RKO (cell line): ENCODE measurements around the gene SKAP1.
A peak's percentile ranks its signal among the peaks of the same experiment; 100 is the strongest.
"Not testable (repeated sequence)": the region's sequence is repeated elsewhere in the genome, so short reads cannot be mapped to it uniquely, and the experiment has no call there.

Source experiments
- DNase-seq: peaks from one replicate; pipeline ENCODE4 v3.0.0-alpha.2; 2016; ENCODE audit warnings: low spot score

Gene SKAP1

GRCh38 chr17:48429638-48430586, at the start of gene SKAP1:
Gene SKAP1, minus strand, starts transcription at chr17:48430214.
- no peak for DNase-seq

- DNase-seq: no peak
Measured at GRCh38 chr17:48479014-48479402, 49.0 kb upstream of the SKAP1 start.

- no peak for DNase-seq
Measured at GRCh38 chr17:48478224-48479013, 48.4 kb upstream of the SKAP1 start.

GRCh38 chr17:48477221-48477620, 47.2 kb upstream of the SKAP1 start:
- no peak for DNase-seq

GRCh38 chr17:48472411-48473281, 42.6 kb upstream of the SKAP1 start:
- DNase-seq: no peak

- DNase-seq: no peak
Measured at GRCh38 chr17:48471817-48472410, 41.9 kb upstream of the SKAP1 start.

GRCh38 chr17:48470388-48471034, 40.5 kb upstream of the SKAP1 start:
- DNase-seq: peak; percentile 22

- no peak for DNase-seq
Measured at GRCh38 chr17:48469227-48469626, 39.2 kb upstream of the SKAP1 start.

- no peak for DNase-seq
Measured at GRCh38 chr17:48468299-48468698, 38.3 kb upstream of the SKAP1 start.

GRCh38 chr17:48465884-48466283, 35.9 kb upstream of the SKAP1 start:
- no peak for DNase-seq

- no peak for DNase-seq
Measured at GRCh38 chr17:48463526-48463925, 33.5 kb upstream of the SKAP1 start.

- no peak for DNase-seq
Measured at GRCh38 chr17:48462946-48463345, 32.9 kb upstream of the SKAP1 start.

GRCh38 chr17:48460052-48460451, 30.0 kb upstream of the SKAP1 start:
- DNase-seq: no peak

- no peak for DNase-seq
Measured at GRCh38 chr17:48459070-48459844, 29.2 kb upstream of the SKAP1 start.

- peak; percentile 55 for DNase-seq
Measured at GRCh38 chr17:48457080-48457836, 27.2 kb upstream of the SKAP1 start.

GRCh38 chr17:48456589-48456988, 26.6 kb upstream of the SKAP1 start:
- DNase-seq: peak; percentile 15

GRCh38 chr17:48455791-48456190, 25.8 kb upstream of the SKAP1 start:
- DNase-seq: no peak

- no peak for DNase-seq
Measured at GRCh38 chr17:48453447-48453846, 23.4 kb upstream of the SKAP1 start.

GRCh38 chr17:48451489-48451888, 21.5 kb upstream of the SKAP1 start:
- no peak for DNase-seq

GRCh38 chr17:48449335-48449734, 19.3 kb upstream of the SKAP1 start:
- DNase-seq: not testable (repeated sequence)
